RWPE2 (cell line): ENCODE measurements around the gene RAB9A.

Source experiments
- ATAC-seq: fragments of 200-7000 bp; cut with Tn5 transposase; 3 replicates; pipeline ENCODE4 v1.9.1; 2021; ENCODE audit warnings: low read depth
- DNase-seq: peaks from one replicate; pipeline ENCODE4 v3.0.0-alpha.2; 2020; ENCODE audit warnings: low spot score
- H3K27ac ChIP-seq: fragments of 450-650 bp; 2 replicates; pipeline ENCODE4 v1.5.1; 2017; ENCODE audit warnings: mild to moderate bottlenecking; ENCODE audit not compliant: poor library complexity, severe bottlenecking
- H3K27me3 ChIP-seq: fragments of 250-450 bp; sonication (Bioruptor Pico); 2 replicates; pipeline ENCODE4 v1.5.1; 2021; ENCODE audit warnings: mild to moderate bottlenecking, moderate library complexity; ENCODE audit not compliant: insufficient read depth, poor library complexity, severe bottlenecking
- H3K36me3 ChIP-seq: fragments of 250-450 bp; sonication (Bioruptor Pico); 2 replicates; pipeline ENCODE4 v1.5.1; 2020; ENCODE audit warnings: low read depth, mild to moderate bottlenecking, moderate library complexity
- H3K4me1 ChIP-seq: fragments of 250-450 bp; sonication (Bioruptor Pico); 2 replicates; pipeline ENCODE4 v1.5.1; 2021; ENCODE audit warnings: mild to moderate bottlenecking, moderate library complexity; ENCODE audit not compliant: insufficient read depth, poor library complexity, severe bottlenecking
- H3K4me3 ChIP-seq: fragments of 250-450 bp; sonication (Bioruptor Pico); 2 replicates; pipeline ENCODE4 v1.5.1; 2021; ENCODE audit warnings: mild to moderate bottlenecking, moderate library complexity; ENCODE audit not compliant: severe bottlenecking
- H3K9me3 ChIP-seq: fragments of 250-450 bp; sonication (Bioruptor Pico); 2 replicates; pipeline ENCODE4 v1.5.1; 2021; ENCODE audit warnings: mild to moderate bottlenecking, moderate library complexity; ENCODE audit not compliant: severe bottlenecking
- TF ChIP-seq, protein P1 (sequence below): fragments of 450-650 bp; IDR thresholded peaks from one replicate; pipeline ENCODE4 v1.5.1; 2017; ENCODE audit warnings: mild to moderate bottlenecking, moderate library complexity; ENCODE audit not compliant: poor library complexity, severe bottlenecking

The RAB9A gene

DNA sequence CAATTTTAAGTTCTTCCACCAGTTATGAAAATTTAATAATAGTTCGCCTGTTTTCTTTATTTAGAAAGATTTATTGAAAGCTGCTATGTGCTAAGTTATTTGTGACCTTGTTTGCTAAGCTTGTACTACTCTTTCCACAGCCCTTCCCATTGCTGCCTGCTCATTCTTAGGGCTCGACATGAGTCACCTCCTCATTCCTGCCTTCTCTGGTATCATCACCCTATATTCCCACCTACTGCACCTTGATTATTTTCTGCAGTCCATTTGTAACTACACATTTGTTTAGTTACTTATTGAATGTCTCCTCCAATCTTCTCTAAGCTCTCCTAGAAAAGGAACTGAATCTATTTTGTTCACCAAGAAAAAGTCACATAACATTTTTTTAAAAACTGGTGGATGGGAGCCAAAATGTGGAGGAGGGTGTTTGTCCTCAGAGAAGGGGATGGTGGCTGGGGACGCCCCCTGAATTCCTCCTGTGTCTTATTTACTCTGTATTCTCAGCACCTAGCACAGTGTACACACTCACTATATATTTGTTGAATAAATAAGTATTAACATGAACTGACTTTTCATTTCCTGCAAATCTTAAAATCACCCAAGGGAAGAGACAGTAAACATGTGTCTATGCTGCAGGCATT is 3.7 kb upstream of the RAB9A start:
- DNase-seq (no peak), ATAC-seq (peak; percentile 70)
- no peak overlapping the region for H3K27ac ChIP-seq
- peaks cover 5% of the 10 kb centered on the region for H3K4me1 ChIP-seq
- H3K4me3 ChIP-seq, result no peak overlapping the region
- H3K36me3 ChIP-seq, result no peaks in the 10 kb centered on the region
- H3K9me3 ChIP-seq, result no peaks in the 10 kb centered on the region
- TF ChIP-seq, protein P1, sequence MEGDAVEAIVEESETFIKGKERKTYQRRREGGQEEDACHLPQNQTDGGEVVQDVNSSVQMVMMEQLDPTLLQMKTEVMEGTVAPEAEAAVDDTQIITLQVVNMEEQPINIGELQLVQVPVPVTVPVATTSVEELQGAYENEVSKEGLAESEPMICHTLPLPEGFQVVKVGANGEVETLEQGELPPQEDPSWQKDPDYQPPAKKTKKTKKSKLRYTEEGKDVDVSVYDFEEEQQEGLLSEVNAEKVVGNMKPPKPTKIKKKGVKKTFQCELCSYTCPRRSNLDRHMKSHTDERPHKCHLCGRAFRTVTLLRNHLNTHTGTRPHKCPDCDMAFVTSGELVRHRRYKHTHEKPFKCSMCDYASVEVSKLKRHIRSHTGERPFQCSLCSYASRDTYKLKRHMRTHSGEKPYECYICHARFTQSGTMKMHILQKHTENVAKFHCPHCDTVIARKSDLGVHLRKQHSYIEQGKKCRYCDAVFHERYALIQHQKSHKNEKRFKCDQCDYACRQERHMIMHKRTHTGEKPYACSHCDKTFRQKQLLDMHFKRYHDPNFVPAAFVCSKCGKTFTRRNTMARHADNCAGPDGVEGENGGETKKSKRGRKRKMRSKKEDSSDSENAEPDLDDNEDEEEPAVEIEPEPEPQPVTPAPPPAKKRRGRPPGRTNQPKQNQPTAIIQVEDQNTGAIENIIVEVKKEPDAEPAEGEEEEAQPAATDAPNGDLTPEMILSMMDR, result no peak
- no peaks in the 10 kb centered on the region for H3K27me3 ChIP-seq

DNA sequence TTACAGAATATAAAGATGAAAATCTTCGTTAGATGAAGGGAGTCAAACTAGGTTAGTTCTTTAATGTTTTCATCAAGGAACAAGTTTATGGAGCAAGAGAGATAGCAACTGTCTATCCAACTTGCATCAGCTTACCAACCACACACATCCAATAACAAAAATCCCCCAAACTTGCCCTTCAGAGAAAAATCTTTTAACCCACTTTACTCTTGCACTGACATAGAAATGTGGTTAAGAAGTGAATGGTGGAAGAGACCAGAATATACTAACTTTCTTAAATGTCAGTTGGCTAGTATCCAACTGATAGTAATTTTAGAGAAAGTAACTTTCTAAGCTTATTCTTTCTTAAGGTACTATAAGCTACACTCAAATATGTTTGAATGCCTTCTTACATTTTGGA is 1.7 kb upstream of the RAB9A start:
- Histone ChIP-seq H3K27ac (no peak overlapping the region), H3K4me1 (peaks cover 5% of the 10 kb centered on the region), H3K9me3 (no peaks in the 10 kb centered on the region), H3K36me3 (no peaks in the 10 kb centered on the region), H3K4me3 (no peak overlapping the region), H3K27me3 (no peaks in the 10 kb centered on the region)
- no peak for ATAC-seq
- TF ChIP-seq, protein P1, result no peak
- no peak for DNase-seq

DNA sequence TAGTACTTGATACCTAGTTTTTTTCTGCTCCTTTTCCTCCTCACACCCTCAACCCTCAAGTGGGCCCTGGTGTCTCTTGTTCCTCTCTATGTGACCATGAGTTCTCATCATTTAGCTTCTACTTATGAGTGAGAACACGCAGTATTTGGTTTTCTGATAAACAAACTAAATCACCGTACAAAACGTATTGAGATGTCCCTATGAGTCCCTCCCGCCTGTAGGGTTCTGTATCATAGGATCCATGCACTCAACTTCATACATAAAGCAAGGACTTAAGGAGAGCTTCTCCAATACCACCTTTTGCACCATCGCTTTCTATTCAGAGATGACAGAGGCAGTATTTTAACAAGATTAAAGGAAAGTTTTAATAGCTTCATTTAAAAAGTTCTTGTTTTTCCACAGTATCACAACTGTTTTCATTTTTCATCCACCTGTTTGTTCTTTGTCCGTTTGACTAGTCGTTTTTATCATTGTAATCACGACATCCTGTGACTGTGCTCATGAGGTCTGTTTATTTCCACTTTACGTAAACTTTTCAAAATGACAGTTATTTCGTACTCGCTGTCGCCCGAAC is 457 bp upstream of the RAB9A start:
- Histone ChIP-seq H3K4me1 (peaks cover 17% of the 10 kb centered on the region), H3K36me3 (no peaks in the 10 kb centered on the region), H3K4me3 (peak overlapping the region; percentile 88), H3K27me3 (no peaks in the 10 kb centered on the region), H3K9me3 (no peaks in the 10 kb centered on the region), H3K27ac (peak overlapping the region; percentile 64)
- no peak for ATAC-seq
- TF ChIP-seq, protein P1, result no peak
- DNase-seq, result no peak

DNA sequence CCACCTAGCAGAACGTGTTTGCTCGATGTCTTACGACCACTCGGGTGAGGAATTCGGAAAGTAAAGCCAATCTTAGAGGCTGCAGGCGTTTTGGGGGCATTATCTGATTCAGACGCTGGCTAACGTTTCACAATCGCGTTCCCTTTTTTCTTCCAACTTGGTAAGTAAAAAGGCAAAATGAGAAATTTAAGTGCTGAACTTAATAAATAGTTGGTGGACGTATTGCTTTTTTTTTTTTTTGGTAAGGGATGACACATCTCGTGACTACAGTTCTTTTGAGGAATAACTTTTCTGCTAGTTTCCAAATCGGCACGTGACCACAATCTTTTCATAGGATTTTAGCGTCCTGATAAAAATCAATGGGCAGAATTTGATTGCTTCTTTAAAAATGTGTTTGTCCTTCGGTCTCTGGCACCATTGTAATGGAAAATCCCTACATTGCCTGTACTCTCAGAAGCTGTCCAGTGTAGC is 848 bp downstream of the RAB9A start:
- H3K36me3 ChIP-seq, result no peaks in the 10 kb centered on the region
- no peaks in the 10 kb centered on the region for H3K9me3 ChIP-seq
- no peak for ATAC-seq
- TF ChIP-seq, protein P1, result no peak
- peak overlapping the region; percentile 64 for H3K27ac ChIP-seq
- no peak for DNase-seq
- H3K4me3 ChIP-seq, result peak overlapping the region; percentile 88
- peaks cover 26% of the 10 kb centered on the region for H3K4me1 ChIP-seq
- H3K27me3 ChIP-seq, result no peaks in the 10 kb centered on the region

DNA sequence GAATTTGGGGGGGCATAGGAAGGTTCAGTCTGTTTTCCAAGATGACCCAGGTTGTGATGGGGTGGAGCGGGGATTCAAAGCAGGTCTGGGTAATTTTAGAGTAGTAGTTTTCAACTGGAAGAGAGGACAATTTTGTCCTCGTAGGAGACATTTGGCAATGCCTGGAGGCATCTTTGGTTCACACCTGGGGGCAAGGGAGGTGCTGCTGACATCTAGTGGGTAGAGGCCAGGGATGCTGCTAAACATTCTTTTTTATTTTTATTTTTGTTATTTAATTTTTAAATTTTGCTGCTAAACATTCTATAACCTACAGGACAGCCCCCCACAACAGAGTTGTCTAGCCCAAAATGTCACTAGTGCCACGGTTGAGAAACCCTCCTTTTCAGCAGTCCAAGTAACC is 1.9 kb downstream of the RAB9A start:
- no peak for DNase-seq
- Histone ChIP-seq H3K27ac (no peak overlapping the region), H3K36me3 (no peaks in the 10 kb centered on the region), H3K4me3 (no peak overlapping the region), H3K9me3 (no peaks in the 10 kb centered on the region), H3K4me1 (peaks cover 23% of the 10 kb centered on the region), H3K27me3 (no peaks in the 10 kb centered on the region)
- TF ChIP-seq, protein P1, result peak; percentile 36
- no peak for ATAC-seq
